IMR-90 (cell line): ENCODE results near the gene RNF217. TPM values are rescaled to one million over a fixed set of nuclear protein-coding genes. Genes with fewer than 3 reads are reported as not detected.

Source experiments
- ATAC-seq: fragments of 200-7000 bp; cut with Tn5 transposase; 2 replicates; pipeline ENCODE4 v1.9.1; 2020; ENCODE audit warnings: low read depth, mild to moderate bottlenecking, moderate library complexity
- BruUV-seq: library from RNA; stranded (reverse); fragments of 400-500 nt; replicated peaks from 2 replicates; lab custom pipeline; 2021; lab: Mats Ljungman, UMichigan
- CTCF ChIA-PET: fragments of 300-600 bp; formaldehyde crosslinking; extraction: SDS; loops from one replicate; lab custom pipeline; 2021; ENCODE audit warnings: antibody characterized with exemption; lab: Yijun Ruan, JAX
- POLR2A ChIA-PET: fragments of 300-600 bp; sonication (Branson Sonifier 250); formaldehyde crosslinking; loops from one replicate; lab custom pipeline; 2022; ENCODE audit warnings: antibody characterized with exemption; ENCODE audit not compliant: unreplicated experiment; lab: Charles Lee
- DNase-seq: peaks from one replicate; pipeline ENCODE4 v3.0.0; 2013
- H2AFZ ChIP-seq: replicated peaks from 2 replicates; pipeline ENCODE3; 2013; ENCODE audit warnings: low read length, mild to moderate bottlenecking; ENCODE audit not compliant: poor library complexity
- H2AK5ac ChIP-seq: 2 replicates; pipeline ENCODE4 v1.6.1; 2013; ENCODE audit warnings: low read depth, low read length, inconsistent platforms
- H2AK9ac ChIP-seq: replicated peaks from 2 replicates; pipeline ENCODE3; 2013; ENCODE audit warnings: mild to moderate bottlenecking, low read depth, low read length, moderate library complexity; ENCODE audit not compliant: poor library complexity
- H2BK120ac ChIP-seq: 2 replicates; pipeline ENCODE4 v1.6.1; 2013; ENCODE audit warnings: low read depth, low read length, inconsistent platforms
- H2BK15ac ChIP-seq: 3 replicates; pipeline ENCODE4 v1.6.1; 2013; ENCODE audit warnings: low read depth, low read length, inconsistent platforms
- H2BK20ac ChIP-seq: 2 replicates; pipeline ENCODE4 v1.6.1; 2013; ENCODE audit warnings: low read depth, mild to moderate bottlenecking, inconsistent platforms, low read length, moderate library complexity
- H2BK5ac ChIP-seq: 2 replicates; pipeline ENCODE4 v1.6.1; 2013; ENCODE audit warnings: mild to moderate bottlenecking, low read depth, low read length, inconsistent platforms; ENCODE audit not compliant: poor library complexity, severe bottlenecking
- H3K14ac ChIP-seq: replicated peaks from 2 replicates; pipeline ENCODE4 v1.6.1; 2013; ENCODE audit warnings: low read depth, low read length, inconsistent platforms
- H3K18ac ChIP-seq: 2 replicates; pipeline ENCODE4 v1.6.1; 2013; ENCODE audit warnings: low read depth, low read length, control low read depth
- H3K23ac ChIP-seq: 2 replicates; pipeline ENCODE4 v1.6.1; 2013; ENCODE audit warnings: low read depth, low read length, inconsistent platforms
- H3K27ac ChIP-seq: 2 replicates; pipeline ENCODE4 v1.5.1; 2013; ENCODE audit warnings: mild to moderate bottlenecking, control low read depth, low read length; ENCODE audit not compliant: insufficient read depth
- H3K27me3 ChIP-seq: 2 replicates; pipeline ENCODE4 v1.6.1; 2013; ENCODE audit warnings: low read length; ENCODE audit not compliant: control insufficient read depth, insufficient read depth
- H3K36me3 ChIP-seq: 2 replicates; pipeline ENCODE4 v1.6.1; 2013; ENCODE audit warnings: low read length, mixed read lengths; ENCODE audit not compliant: control insufficient read depth, insufficient read depth
- H3K4ac ChIP-seq: 2 replicates; pipeline ENCODE4 v1.6.1; 2013; ENCODE audit warnings: low read depth, low read length, inconsistent platforms
- H3K4me1 ChIP-seq: 2 replicates; pipeline ENCODE4 v1.6.1; 2013; ENCODE audit warnings: low read length, mixed read lengths; ENCODE audit not compliant: control insufficient read depth, insufficient read depth
- H3K4me2 ChIP-seq: 2 replicates; pipeline ENCODE4 v1.6.1; 2013; ENCODE audit warnings: low read depth, mild to moderate bottlenecking, control low read depth, low read length, moderate library complexity
- H3K4me3 ChIP-seq: 2 replicates; pipeline ENCODE4 v1.5.1; 2013; ENCODE audit warnings: low read depth, mild to moderate bottlenecking, control low read depth, low read length, moderate library complexity; ENCODE audit not compliant: insufficient read depth
- H3K56ac ChIP-seq: 2 replicates; pipeline ENCODE4 v1.6.1; 2013; ENCODE audit warnings: low read length, inconsistent platforms; ENCODE audit not compliant: insufficient read depth; ENCODE audit errors: extremely low read depth
- H3K79me1 ChIP-seq, 2 experiments: 2 replicates each; pipeline ENCODE4 v1.6.1; 2013; ENCODE audit warnings: low read length in 2 of 2, inconsistent platforms in 1 of 2, low read depth in 1 of 2
- H3K9ac ChIP-seq: 2 replicates; pipeline ENCODE4 v1.6.1; 2013; ENCODE audit warnings: low read depth, low read length, control low read depth
- H3K9me1 ChIP-seq: 2 replicates; pipeline ENCODE4 v1.6.1; 2013; ENCODE audit warnings: low read length, inconsistent platforms; ENCODE audit not compliant: insufficient read depth
- H3K9me3 ChIP-seq: 2 replicates; pipeline ENCODE4 v1.6.1; 2013; ENCODE audit warnings: low read length; ENCODE audit not compliant: control insufficient read depth, insufficient read depth
- H4K20me1 ChIP-seq: 2 replicates; pipeline ENCODE4 v1.6.1; 2013; ENCODE audit warnings: low read length, inconsistent platforms; ENCODE audit not compliant: insufficient read depth
- H4K5ac ChIP-seq: 2 replicates; pipeline ENCODE4 v1.6.1; 2013; ENCODE audit warnings: mild to moderate bottlenecking, low read depth, low read length, control low read depth
- H4K8ac ChIP-seq, 2 experiments: 2 replicates each; pipeline ENCODE4 v1.6.1; 2013; ENCODE audit warnings: low read depth in 2 of 2, low read length in 2 of 2, control low read depth in 1 of 2, inconsistent platforms in 1 of 2
- H4K91ac ChIP-seq: 2 replicates; pipeline ENCODE4 v1.6.1; 2013; ENCODE audit warnings: low read depth, low read length, inconsistent platforms; ENCODE audit not compliant: insufficient read depth
- BHLHE40 ChIP-seq: fragments of 150-350 bp; IDR thresholded peaks from 2 replicates; pipeline ENCODE4 v1.6.1; 2016; ENCODE audit warnings: mild to moderate bottlenecking, low read depth, low read length
- CEBPB ChIP-seq: IDR thresholded peaks from 2 replicates; pipeline ENCODE4 v1.6.1; 2012; ENCODE audit warnings: low read depth, low read length, improper control_type of control experiment
- CHD1 ChIP-seq: IDR thresholded peaks from 2 replicates; pipeline ENCODE4 v1.6.1; 2012; ENCODE audit warnings: low read depth, low read length, improper control_type of control experiment
- MAFK ChIP-seq: IDR thresholded peaks from 2 replicates; pipeline ENCODE4 v1.6.1; 2012; ENCODE audit warnings: low read depth, low read length, improper control_type of control experiment
- MAZ ChIP-seq: IDR thresholded peaks from 2 replicates; pipeline ENCODE4 v1.6.1; 2012; ENCODE audit warnings: low read depth, mild to moderate bottlenecking, low read length, improper control_type of control experiment, moderate library complexity, borderline replicate concordance
- MXI1 ChIP-seq: IDR thresholded peaks from 2 replicates; pipeline ENCODE4 v1.6.1; 2012; ENCODE audit warnings: low read depth, mild to moderate bottlenecking, low read length, moderate library complexity, borderline replicate concordance
- NFE2L2 ChIP-seq: fragments of 150-350 bp; IDR thresholded peaks from 2 replicates; pipeline ENCODE4 v1.6.1; 2016; ENCODE audit warnings: low read depth, mild to moderate bottlenecking, low read length
- RAD21 ChIP-seq: IDR thresholded peaks from 2 replicates; pipeline ENCODE4 v1.6.1; 2012; ENCODE audit warnings: low read length, improper control_type of control experiment
- RCOR1 ChIP-seq: IDR thresholded peaks from 2 replicates; pipeline ENCODE4 v1.6.1; 2012; ENCODE audit warnings: mild to moderate bottlenecking, low read length, improper control_type of control experiment; ENCODE audit not compliant: insufficient replicate concordance
- RFX5 ChIP-seq: IDR thresholded peaks from 2 replicates; pipeline ENCODE4 v1.8.0; 2012; ENCODE audit warnings: low read depth, mild to moderate bottlenecking, low read length, moderate library complexity
- SMC3 ChIP-seq: fragments of 150-350 bp; IDR thresholded peaks from 2 replicates; pipeline ENCODE4 v1.6.1; 2016; ENCODE audit warnings: low read depth, mild to moderate bottlenecking, antibody characterized with exemption, low read length, moderate library complexity
- dilution Hi-C: fragments of 300-500 bp; cut with HindIII; formaldehyde crosslinking; loops from one replicate; pipeline ENCODE4 v1.14.3; 2018; ENCODE audit warnings: low sequenced_read_pairs; ENCODE audit not compliant: unreplicated experiment
- in situ Hi-C: fragments of 300-500 bp; cut with MboI; formaldehyde crosslinking; loops from 3 replicates; pipeline ENCODE4 v1.14.3; 2019; ENCODE audit warnings: low sequenced_read_pairs, inconsistent platforms, mixed read lengths
- intact Hi-C: fragments of 100-400 bp; cut with micrococcal nuclease; formaldehyde crosslinking; loops from 2 replicates; pipeline ENCODE4 v1.10.0; 2022
- polyA plus RNA-seq, 3 experiments: library from polyadenylated mRNA; depleted of rRNA; stranded (reverse); fragments of >200 nt; gene quantifications; 2 replicates each; pipeline ENCODE4 v1.2.3, GENCODE V29; 2012; ENCODE audit warnings: low replicate concordance in 1 of 3
- total RNA-seq: library from RNA; depleted of rRNA; stranded (reverse); fragments of >200 nt; gene quantifications from 2 replicates; pipeline ENCODE4 v1.2.3, GENCODE V29; 2012
- TF ChIP-seq, protein P1 (sequence below): fragments of 150-350 bp; IDR thresholded peaks from 2 replicates; pipeline ENCODE4 v1.6.1; 2016; ENCODE audit warnings: low read depth, mild to moderate bottlenecking, low read length, moderate library complexity, borderline replicate concordance
- TF ChIP-seq, protein P2 (sequence below): conservative IDR thresholded peaks from 2 replicates; pipeline ENCODE4 v1.5.1; 2012; ENCODE audit warnings: mild to moderate bottlenecking, low read depth, low read length, improper control_type of control experiment

Gene RNF217
- total and polyA plus RNA-seq, 2 of the 4 experiments (the other 2 are of a cell fraction): 11.7 to 20.4 TPM

DNA sequence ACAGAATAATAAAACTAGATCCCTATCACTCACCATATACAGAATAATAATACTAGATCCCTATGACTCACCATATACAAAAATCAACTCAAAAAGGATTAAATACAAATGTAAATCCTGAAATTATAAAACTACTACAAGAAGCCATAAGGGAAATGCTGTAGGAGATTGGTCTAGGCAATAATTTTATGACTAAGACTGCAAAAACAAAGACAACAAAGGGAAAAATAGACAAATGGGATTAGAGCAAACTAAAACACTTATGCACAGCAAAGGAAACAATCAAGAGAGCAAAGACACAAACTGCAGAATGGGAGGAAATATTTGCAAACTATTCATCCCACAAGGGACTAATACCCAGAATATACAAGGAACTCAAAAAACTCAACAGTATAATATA lies 4.1 kb upstream of the RNF217 start:
- no peak overlapping the region for H3K23ac ChIP-seq
- CTCF ChIA-PET: interaction anchor here (1.4 kb wide), 1 partner anchor 156 kb away, joined by 3 read pairs; no protein-coding TSS in a partner anchor
- H3K4me1 ChIP-seq: peaks cover 6% of the 10 kb centered on the region; the same call in 1 of the 2 replicates
- H2AK5ac ChIP-seq: no peak overlapping the region
- no peak overlapping the region for H2AK9ac ChIP-seq
- no peaks in the 10 kb centered on the region for H3K9me3 ChIP-seq
- H3K9ac ChIP-seq: no peak overlapping the region
- POLR2A ChIA-PET: no interaction called here
- no peaks in the 10 kb centered on the region for H3K27me3 ChIP-seq
- no peak overlapping the region for H3K4me2 ChIP-seq
- ATAC-seq: no peak
- no peak overlapping the region for H2BK15ac ChIP-seq
- H3K4me3 ChIP-seq: no peak overlapping the region
- H4K20me1 ChIP-seq: peaks cover 18% of the 10 kb centered on the region
- H3K14ac ChIP-seq: no peak overlapping the region
- in situ Hi-C loops (loop anchor here (25.0 kb wide), 1 partner anchor 154 kb away; no protein-coding TSS in a partner anchor), dilution Hi-C loops (no loop called here), intact Hi-C loops (no loop called here)
- H4K5ac ChIP-seq: no peak overlapping the region
- peaks cover 9% of the 10 kb centered on the region; the same call in 1 of the 2 replicates for H3K9me1 ChIP-seq
- no peak overlapping the region for H2AFZ ChIP-seq
- H4K91ac ChIP-seq: no peak overlapping the region
- H3K36me3 ChIP-seq: no peaks in the 10 kb centered on the region
- H3K27ac ChIP-seq: no peak overlapping the region
- H2BK5ac ChIP-seq: no peak overlapping the region
- H2BK120ac ChIP-seq: no peak overlapping the region
- peaks cover 10 to 35% of the 10 kb centered on the region in 2 experiments; a peak in 3 of 4 replicates for H3K79me1 ChIP-seq
- H3K4ac ChIP-seq: no peak overlapping the region
- no TSS peak for BruUV-seq
- TF ChIP-seq MAZ: no peak
- TF ChIP-seq NFE2L2: no peak
- TF ChIP-seq MXI1: no peak
- TF ChIP-seq BHLHE40: no peak
- TF ChIP-seq RFX5: no peak
- TF ChIP-seq SMC3: no peak
- TF ChIP-seq MAFK: no peak
- TF ChIP-seq RCOR1: no peak
- TF ChIP-seq, protein P1, sequence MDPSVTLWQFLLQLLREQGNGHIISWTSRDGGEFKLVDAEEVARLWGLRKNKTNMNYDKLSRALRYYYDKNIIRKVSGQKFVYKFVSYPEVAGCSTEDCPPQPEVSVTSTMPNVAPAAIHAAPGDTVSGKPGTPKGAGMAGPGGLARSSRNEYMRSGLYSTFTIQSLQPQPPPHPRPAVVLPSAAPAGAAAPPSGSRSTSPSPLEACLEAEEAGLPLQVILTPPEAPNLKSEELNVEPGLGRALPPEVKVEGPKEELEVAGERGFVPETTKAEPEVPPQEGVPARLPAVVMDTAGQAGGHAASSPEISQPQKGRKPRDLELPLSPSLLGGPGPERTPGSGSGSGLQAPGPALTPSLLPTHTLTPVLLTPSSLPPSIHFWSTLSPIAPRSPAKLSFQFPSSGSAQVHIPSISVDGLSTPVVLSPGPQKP: no peak
- TF ChIP-seq CHD1: no peak
- TF ChIP-seq, protein P2, sequence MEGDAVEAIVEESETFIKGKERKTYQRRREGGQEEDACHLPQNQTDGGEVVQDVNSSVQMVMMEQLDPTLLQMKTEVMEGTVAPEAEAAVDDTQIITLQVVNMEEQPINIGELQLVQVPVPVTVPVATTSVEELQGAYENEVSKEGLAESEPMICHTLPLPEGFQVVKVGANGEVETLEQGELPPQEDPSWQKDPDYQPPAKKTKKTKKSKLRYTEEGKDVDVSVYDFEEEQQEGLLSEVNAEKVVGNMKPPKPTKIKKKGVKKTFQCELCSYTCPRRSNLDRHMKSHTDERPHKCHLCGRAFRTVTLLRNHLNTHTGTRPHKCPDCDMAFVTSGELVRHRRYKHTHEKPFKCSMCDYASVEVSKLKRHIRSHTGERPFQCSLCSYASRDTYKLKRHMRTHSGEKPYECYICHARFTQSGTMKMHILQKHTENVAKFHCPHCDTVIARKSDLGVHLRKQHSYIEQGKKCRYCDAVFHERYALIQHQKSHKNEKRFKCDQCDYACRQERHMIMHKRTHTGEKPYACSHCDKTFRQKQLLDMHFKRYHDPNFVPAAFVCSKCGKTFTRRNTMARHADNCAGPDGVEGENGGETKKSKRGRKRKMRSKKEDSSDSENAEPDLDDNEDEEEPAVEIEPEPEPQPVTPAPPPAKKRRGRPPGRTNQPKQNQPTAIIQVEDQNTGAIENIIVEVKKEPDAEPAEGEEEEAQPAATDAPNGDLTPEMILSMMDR: no peak
- TF ChIP-seq CEBPB: no peak
- TF ChIP-seq RAD21: no peak
- DNase-seq: no peak
- H3K56ac ChIP-seq: no peak overlapping the region
- H2BK20ac ChIP-seq: no peak overlapping the region
- no peak overlapping the region for H4K8ac ChIP-seq
- H3K18ac ChIP-seq: no peak overlapping the region
